Prostate gland (tissue), 2 donors: ENCODE measurements around the gene ACAP2. TPM values are rescaled to one million over a fixed set of nuclear protein-coding genes. Genes with fewer than 3 reads are reported as not detected.

Experiments used
- DNase-seq: peaks from one replicate; pipeline ENCODE4 v3.0.0-alpha.2; 2019; ENCODE audit warnings: low spot score
- H3K27ac ChIP-seq, 2 donors: fragments of 200-600 bp; sonication (generic); 2 replicates each; pipeline ENCODE4 v1.5.1; 2017 to 2019
- H3K27me3 ChIP-seq: fragments of 200-600 bp; sonication (generic); replicated peaks from 2 replicates; pipeline ENCODE4 v1.5.1; 2019; ENCODE audit not compliant: insufficient read depth
- H3K36me3 ChIP-seq, 2 donors: fragments of 200-600 bp; sonication (generic); 1 replicate in 1 of 2; 2 replicates in 1 of 2; pipeline versions ENCODE4 v1.5.1 to v1.8.1; 2017 to 2019
- H3K4me1 ChIP-seq: fragments of 200-600 bp; sonication (generic); replicated peaks from 2 replicates; pipeline ENCODE4 v1.5.1; 2019
- H3K4me3 ChIP-seq, 2 donors: fragments of 200-600 bp; sonication (generic); 2 replicates each; pipeline ENCODE4 v1.5.1; 2017 to 2019
- H3K9me3 ChIP-seq: fragments of 200-600 bp; sonication (generic); 2 replicates; pipeline ENCODE4 v1.5.1; 2017
- POLR2A ChIP-seq: fragments of 450-650 bp; IDR thresholded peaks from one replicate; pipeline ENCODE4 v1.6.1; 2016; ENCODE audit warnings: antibody characterized with exemption, mild to moderate bottlenecking
- POLR2AphosphoS5 ChIP-seq: sonication (generic); formaldehyde crosslinking; IDR thresholded peaks from one replicate; pipeline ENCODE4 v1.6.1; 2017; ENCODE audit warnings: antibody characterized with exemption
- WGBS: methylation state at CpG from one replicate; pipeline ENCODE4 v1.1.5; 2018; 5-methylcytosine and 5-hydroxymethylcytosine counted together
- intact Hi-C: fragments of 100-400 bp; cut with DNase I; formaldehyde crosslinking; loops from one replicate; pipeline ENCODE4 v1.14.2; 2022
- total RNA-seq, 2 donors: library from RNA; depleted of rRNA; stranded (reverse); fragments of >200 nt; gene quantifications; one replicate each; pipeline ENCODE4 v1.1.0, GENCODE V29; 2016
- TF ChIP-seq, protein P1 (sequence below), 4 experiments: fragments of 200-600 bp in 2 of 4; fragments of 450-650 bp in 2 of 4; sonication (generic) in 2 of 4; IDR thresholded peaks; 1 replicate in 3 of 4; 2 replicates in 1 of 4; pipeline ENCODE4 v1.5.1; 2016 to 2019; ENCODE audit warnings: antibody characterized with exemption in 4 of 4, mild to moderate bottlenecking in 2 of 4, moderate library complexity in 2 of 4

The ACAP2 gene
- total RNA-seq, 2 donors from 2014 or later: 30.5 to 56.8 TPM

GRCh38 chr3:195274259-195274966, 168.4 kb downstream of the ACAP2 start:
- intact Hi-C loops: loop anchor here (5.0 kb wide), 1 partner anchor 168 kb away; the partner anchor contains the start of gene ACAP2
- H3K27ac ChIP-seq: no peak overlapping the region
- no peaks in the 10 kb centered on the region for H3K36me3 ChIP-seq
- H3K4me3 ChIP-seq: no peak overlapping the region
- TF ChIP-seq POLR2A (no peak), POLR2AphosphoS5 (no peak)
- TF ChIP-seq, protein P1, sequence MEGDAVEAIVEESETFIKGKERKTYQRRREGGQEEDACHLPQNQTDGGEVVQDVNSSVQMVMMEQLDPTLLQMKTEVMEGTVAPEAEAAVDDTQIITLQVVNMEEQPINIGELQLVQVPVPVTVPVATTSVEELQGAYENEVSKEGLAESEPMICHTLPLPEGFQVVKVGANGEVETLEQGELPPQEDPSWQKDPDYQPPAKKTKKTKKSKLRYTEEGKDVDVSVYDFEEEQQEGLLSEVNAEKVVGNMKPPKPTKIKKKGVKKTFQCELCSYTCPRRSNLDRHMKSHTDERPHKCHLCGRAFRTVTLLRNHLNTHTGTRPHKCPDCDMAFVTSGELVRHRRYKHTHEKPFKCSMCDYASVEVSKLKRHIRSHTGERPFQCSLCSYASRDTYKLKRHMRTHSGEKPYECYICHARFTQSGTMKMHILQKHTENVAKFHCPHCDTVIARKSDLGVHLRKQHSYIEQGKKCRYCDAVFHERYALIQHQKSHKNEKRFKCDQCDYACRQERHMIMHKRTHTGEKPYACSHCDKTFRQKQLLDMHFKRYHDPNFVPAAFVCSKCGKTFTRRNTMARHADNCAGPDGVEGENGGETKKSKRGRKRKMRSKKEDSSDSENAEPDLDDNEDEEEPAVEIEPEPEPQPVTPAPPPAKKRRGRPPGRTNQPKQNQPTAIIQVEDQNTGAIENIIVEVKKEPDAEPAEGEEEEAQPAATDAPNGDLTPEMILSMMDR (IDR thresholded peaks at IDR 0.05): no peak
- no peak for DNase-seq
- no peaks in the 10 kb centered on the region for H3K27me3 ChIP-seq
- peaks cover 5% of the 10 kb centered on the region for H3K4me1 ChIP-seq
- WGBS: 20% methylated on average over 1 of the region's 1 CpG
- no peaks in the 10 kb centered on the region for H3K9me3 ChIP-seq

- H3K36me3 ChIP-seq: no peaks in the 10 kb centered on the region
- peak overlapping the region; percentile 72 to 79 for H3K27ac ChIP-seq
- under 1% methylated on average over 30 of the region's 30 CpGs for WGBS
- DNase-seq: peak; percentile 80
- no peaks in the 10 kb centered on the region for H3K9me3 ChIP-seq
- TF ChIP-seq POLR2A: no peak
- TF ChIP-seq, protein P1 (IDR thresholded peaks at IDR 0.05): peak; percentile 85 to 97 (median 92)
- peak; percentile 64 for TF ChIP-seq POLR2AphosphoS5
- peak overlapping the region; percentile 89 to 93 for H3K4me3 ChIP-seq
- no peaks in the 10 kb centered on the region for H3K27me3 ChIP-seq
- intact Hi-C loops: loop anchor here (1.0 to 5.0 kb wide), 2 partner anchors 171 to 251 kb away; partner anchors contain the start of gene ACAP2
- H3K4me1 ChIP-seq: peaks cover 6% of the 10 kb centered on the region
These were observed 171.2 kb downstream of the ACAP2 start for GRCh38 chr3:195271410-195272243.

GRCh38 chr3:195270817-195271409, 171.9 kb downstream of the ACAP2 start, which contains the start of gene XXYLT1:
XXYLT1 (minus strand) TSS chr3:195271159; CDS start chr3:195271058, 101 bp downstream.
- Histone ChIP-seq H3K27me3 (no peaks in the 10 kb centered on the region), H3K27ac (peak within 1 kb of the TSS; percentile 72 to 79), H3K9me3 (no peaks in the 10 kb centered on the region), H3K4me1 (peaks cover 6% of the 10 kb centered on the region), H3K36me3 (no peaks in the 10 kb centered on the region), H3K4me3 (peak within 1 kb of the TSS; percentile 89 to 93)
- under 1% methylated on average over 68 of the region's 75 CpGs for WGBS
- peak; percentile 13 for TF ChIP-seq POLR2A
- TF ChIP-seq, protein P1 (IDR thresholded peaks at IDR 0.05): peak; percentile 31 to 81 (median 61)
- TF ChIP-seq POLR2AphosphoS5: no peak
- intact Hi-C loops: loop anchor here (5.0 kb wide), 1 partner anchor 171 kb away; the partner anchor contains the start of gene ACAP2
- DNase-seq: peak; percentile 70

DNA sequence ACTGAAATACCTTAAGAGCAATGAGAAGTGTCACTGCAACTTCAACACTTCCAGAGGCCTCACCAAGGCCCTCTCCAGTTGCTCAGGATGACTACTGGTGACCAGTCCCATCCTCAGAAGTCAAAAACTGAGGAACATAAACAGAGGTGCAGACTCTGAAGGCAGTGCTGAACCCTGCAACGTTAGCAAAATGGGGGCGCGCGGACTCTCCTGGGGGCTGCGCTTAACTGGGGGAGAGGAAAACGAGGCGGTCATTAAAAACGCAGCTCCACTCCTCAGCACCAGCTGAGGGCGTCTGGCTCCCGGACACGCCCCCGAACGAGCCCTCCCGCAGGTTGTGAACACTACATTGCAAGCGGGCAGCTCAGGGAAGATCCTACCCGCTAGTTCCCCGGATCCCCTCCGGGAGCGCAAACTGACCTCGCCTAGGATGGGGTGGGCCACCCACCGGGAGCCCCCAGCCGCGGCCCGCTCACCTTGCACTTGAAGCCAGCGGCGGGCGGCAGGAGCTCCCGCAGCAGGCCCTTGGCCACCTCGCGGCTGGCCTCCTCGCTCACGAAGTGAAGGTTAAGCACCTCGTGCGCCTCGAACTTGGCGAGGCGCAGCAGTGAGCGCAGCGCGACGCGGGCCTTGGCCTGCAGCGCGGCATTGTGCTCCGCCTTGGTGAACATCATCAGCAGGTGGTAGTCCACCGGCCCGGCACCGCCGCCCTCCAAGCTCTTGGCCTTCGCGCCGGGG, 172.6 kb downstream of the ACAP2 start:
- Histone ChIP-seq H3K27me3 (no peaks in the 10 kb centered on the region), H3K36me3 (no peaks in the 10 kb centered on the region), H3K27ac (peak overlapping the region; percentile 72 to 79), H3K4me1 (peaks cover 6% of the 10 kb centered on the region), H3K4me3 (peak overlapping the region; percentile 89 to 93), H3K9me3 (no peaks in the 10 kb centered on the region)
- intact Hi-C loops: loop anchor here (5.0 kb wide), 1 partner anchor 172 kb away; the partner anchor contains the start of gene ACAP2
- 1% methylated on average over 45 of the region's 52 CpGs for WGBS
- TF ChIP-seq POLR2A (no peak), POLR2AphosphoS5 (no peak)
- TF ChIP-seq, protein P1 (IDR thresholded peaks at IDR 0.05): no peak
- no peak for DNase-seq
